CD4-positive, alpha-beta T cell (primary cell): ENCODE measurements around the gene PRRC2B. TPM values are rescaled to one million over a fixed set of nuclear protein-coding genes. Genes with fewer than 3 reads are reported as not detected.

Experiments used
- ATAC-seq: fragments of 200-7000 bp; cut with Tn5 transposase; one replicate; pipeline ENCODE4 v1.10.0; 2022; ENCODE audit warnings: mild to moderate bottlenecking; ENCODE audit not compliant: poor library complexity
- CTCF ChIA-PET: fragments of 350-600 bp; sonication (Branson Sonifier 250); formaldehyde crosslinking; loops from one replicate; lab custom pipeline; 2021; ENCODE audit warnings: antibody characterized with exemption, inconsistent platforms; lab: Charles Lee
- POLR2A ChIA-PET: fragments of 350-600 bp; sonication (Branson Sonifier 250); formaldehyde crosslinking; loops from one replicate; lab custom pipeline; 2021; ENCODE audit warnings: antibody characterized with exemption, inconsistent platforms; lab: Charles Lee
- DNase-seq, 14 experiments: peaks; one replicate each; pipeline ENCODE4 v3.0.0-alpha.2; 2013 to 2020; ENCODE audit warnings: mixed read lengths in 2 of 14
- H3K27ac ChIP-seq, 2 donors: one replicate each; pipeline versions ENCODE4 v1.5.1 to v1.7.0; 2013; ENCODE audit warnings: low read length in 2 of 2, low read depth in 1 of 2, mild to moderate bottlenecking in 1 of 2
- H3K27me3 ChIP-seq, 2 experiments: 1 replicate in 1 of 2; 2 replicates in 1 of 2; pipeline versions ENCODE4 v1.6.1 to v1.7.0; 2013; ENCODE audit warnings: low read length in 2 of 2, control low read depth in 1 of 2, mild to moderate bottlenecking in 1 of 2, moderate library complexity in 1 of 2; ENCODE audit not compliant: insufficient read depth in 2 of 2, control insufficient read depth in 1 of 2
- H3K36me3 ChIP-seq: one replicate; pipeline ENCODE4 v1.6.1; 2013; ENCODE audit warnings: low read length, control low read depth; ENCODE audit not compliant: insufficient read depth
- H3K4me1 ChIP-seq: one replicate; pipeline ENCODE4 v1.6.1; 2013; ENCODE audit warnings: low read length, control low read depth; ENCODE audit not compliant: insufficient read depth
- H3K4me3 ChIP-seq: one replicate; pipeline ENCODE4 v1.5.1; 2013; ENCODE audit warnings: mild to moderate bottlenecking, low read length, moderate library complexity
- H3K9me3 ChIP-seq, 2 experiments: 1 replicate in 1 of 2; 2 replicates in 1 of 2; pipeline versions ENCODE4 v1.6.1 to v1.7.0; 2013; ENCODE audit warnings: low read length in 2 of 2, mild to moderate bottlenecking in 2 of 2, control low read depth in 1 of 2, moderate library complexity in 1 of 2; ENCODE audit not compliant: control insufficient read depth in 1 of 2, insufficient read depth in 1 of 2
- H3K27ac Mint-ChIP-seq: one replicate; pipeline ENCODE4 v1.8.0; 2020; ENCODE audit warnings: mixed read lengths
- H3K27me3 Mint-ChIP-seq: one replicate; pipeline ENCODE4 v1.8.0; 2021; ENCODE audit warnings: mixed read lengths
- H3K36me3 Mint-ChIP-seq: one replicate; pipeline ENCODE4 v1.8.0; 2021; ENCODE audit warnings: low read depth, mixed read lengths
- H3K4me1 Mint-ChIP-seq: one replicate; pipeline ENCODE4 v1.8.0; 2021; ENCODE audit warnings: low read depth, mixed read lengths
- H3K4me3 Mint-ChIP-seq: one replicate; pipeline ENCODE4 v1.8.0; 2020; ENCODE audit warnings: mild to moderate bottlenecking, mixed read lengths
- H3K9me3 Mint-ChIP-seq: one replicate; pipeline ENCODE4 v1.8.0; 2020; ENCODE audit warnings: mixed read lengths
- CTCF ChIP-seq: fragments of 200-600 bp; IDR thresholded peaks from one replicate; pipeline ENCODE4 v1.8.0; 2022; ENCODE audit warnings: antibody characterized with exemption, mild to moderate bottlenecking
- intact Hi-C, 2 experiments: fragments of 100-400 bp; cut with DNase I in 1 of 2; cut with micrococcal nuclease in 1 of 2; formaldehyde crosslinking; loops; one replicate each; pipeline versions ENCODE4 v1.15.1 to v1.9.0; 2023 to 2025; cut with DNase I, micrococcal nuclease
- total RNA-seq, 174 experiments: library from RNA in 2 of 174; stranded (reverse) in 2 of 174; gene quantifications; one replicate each; pipeline ENCODE4 v1.2.3 and lab custom pipeline; 2021 to 2026

The PRRC2B gene
- total RNA-seq, 2 experiments from 2014 or later: 256 to 268 TPM

- Mint-ChIP-seq H3K9me3 (no peaks in the 10 kb centered on the region), H3K27me3 (no peaks in the 10 kb centered on the region), H3K4me3 (peak overlapping the region; percentile 85), H3K27ac (peak overlapping the region; percentile 90), H3K4me1 (peaks cover 72% of the 10 kb centered on the region), H3K36me3 (peaks cover 62% of the 10 kb centered on the region)
- Histone ChIP-seq H3K4me3 (peak overlapping the region; percentile 19), H3K36me3 (peaks cover 30% of the 10 kb centered on the region), H3K27ac (peak overlapping the region; percentile 76 to 87), H3K4me1 (peaks cover 71% of the 10 kb centered on the region), H3K27me3 (no peaks in the 10 kb centered on the region), H3K9me3 (no peaks in the 10 kb centered on the region)
- ChIA-PET CTCF (interaction anchor here (1.2 to 1.3 kb wide), 2 partner anchors 93 to 151 kb away, joined by 3 read pairs; no protein-coding TSS in a partner anchor), POLR2A (interaction anchor here (0.7 to 1.9 kb wide), 24 partner anchors 11 to 740 kb away, joined by 3 to 12 read pairs (median 5); partner anchors contain the start of genes FAM78A, NUP214, RAPGEF1 and UCK1)
- peak in 13 of 14 experiments; percentile 30 to 84 (median 48) for DNase-seq
- ATAC-seq: peak; percentile 47
- no peak for TF ChIP-seq CTCF
- intact Hi-C loops: loop anchor here in 1 of 2 experiments (5.0 kb wide), 2 partner anchors 36 to 246 kb away; no protein-coding TSS in a partner anchor
Measured at GRCh38 chr9:131500939-131501541, 107.2 kb downstream of the PRRC2B start.

GRCh38 chr9:131502781-131503625 is 109.1 kb downstream of the PRRC2B start, which contains the start of gene POMT1:
TSS of gene POMT1 (plus strand) at chr9:131502918. CDS start at chr9:131504219, 1,301 bp downstream.
- H3K4me3 ChIP-seq: peak within 1 kb of the TSS; percentile 85
- intact Hi-C loops: loop anchor here (1.0 to 5.0 kb wide), 3 partner anchors 27 to 244 kb away; no protein-coding TSS in a partner anchor
- no peaks in the 10 kb centered on the region for H3K9me3 Mint-ChIP-seq
- POLR2A ChIA-PET: interaction anchor here (0.8 to 1.4 kb wide), 7 partner anchors 9 to 241 kb away, joined by 3 to 7 read pairs (median 4); no protein-coding TSS in a partner anchor
- H3K4me1 ChIP-seq: peaks cover 63% of the 10 kb centered on the region
- H3K4me1 Mint-ChIP-seq: peaks cover 67% of the 10 kb centered on the region
- H3K27me3 ChIP-seq: no peaks in the 10 kb centered on the region
- H3K4me3 Mint-ChIP-seq: peak within 1 kb of the TSS; percentile 85
- ATAC-seq (peak; percentile 45), DNase-seq (peak; percentile 81 to 96 (median 89))
- CTCF ChIA-PET: interaction anchor here (1.3 kb wide), 1 partner anchor 240 kb away, joined by 4 read pairs; no protein-coding TSS in a partner anchor
- peak within 1 kb of the TSS; percentile 18 to 76 for H3K27ac ChIP-seq
- H3K27me3 Mint-ChIP-seq: no peaks in the 10 kb centered on the region
- peaks cover 26% of the 10 kb centered on the region for H3K36me3 ChIP-seq
- no peaks in the 10 kb centered on the region for H3K9me3 ChIP-seq
- peak within 1 kb of the TSS; percentile 90 for H3K27ac Mint-ChIP-seq
- no peak for TF ChIP-seq CTCF
- H3K36me3 Mint-ChIP-seq: peaks cover 62% of the 10 kb centered on the region
